Bronchial epithelial cell (primary cell): ENCODE measurements around the gene CIZ1. TPM values are rescaled to one million over a fixed set of nuclear protein-coding genes. Genes with fewer than 3 reads are reported as not detected.
A peak's percentile ranks its signal among the peaks of the same experiment; 100 is the strongest.

Experiments
- DNase-seq: peaks from one replicate; pipeline ENCODE4 v3.0.0-alpha.2; 2010; ENCODE audit warnings: low read depth
- FAIRE-seq: peaks from 2 replicates; lab custom pipeline; 2011; peaks lifted over from hg19 to GRCh38; lab: Jason Lieb, UNC
- H3K27me3 ChIP-seq: 2 replicates; pipeline ENCODE4 v1.5.1; 2011; ENCODE audit warnings: low read length; ENCODE audit not compliant: control insufficient read depth, insufficient read depth
- H3K36me3 ChIP-seq: 2 replicates; pipeline ENCODE4 v1.5.1; 2011; ENCODE audit warnings: low read length; ENCODE audit not compliant: control insufficient read depth, insufficient read depth
- H3K4me3 ChIP-seq: 2 replicates; pipeline ENCODE4 v1.5.1; 2011; ENCODE audit warnings: mild to moderate bottlenecking, low read depth, low read length, control low read depth
- total RNA-seq: library from RNA; depleted of rRNA; stranded (reverse); fragments of >200 nt; gene quantifications from 2 replicates; pipeline ENCODE4 v1.2.1, GENCODE V29; 2014
- TF ChIP-seq, protein P1 (sequence below): IDR thresholded peaks from 2 replicates; pipeline ENCODE4 v1.5.1; 2011; ENCODE audit warnings: mild to moderate bottlenecking, moderate library complexity, low read length, control low read depth, inconsistent platforms; ENCODE audit not compliant: insufficient read depth, severe bottlenecking

The CIZ1 gene
- total RNA-seq, 1 donor from 2014 or later, result 15.0 TPM

GRCh38 chr9:128168731-128169308 lies 22.6 kb downstream of the CIZ1 start:
- peaks cover 28% of the 10 kb centered on the region for H3K36me3 ChIP-seq
- DNase-seq, result no peak
- H3K27me3 ChIP-seq, result no peaks in the 10 kb centered on the region
- no peak for FAIRE-seq
- TF ChIP-seq, protein P1, sequence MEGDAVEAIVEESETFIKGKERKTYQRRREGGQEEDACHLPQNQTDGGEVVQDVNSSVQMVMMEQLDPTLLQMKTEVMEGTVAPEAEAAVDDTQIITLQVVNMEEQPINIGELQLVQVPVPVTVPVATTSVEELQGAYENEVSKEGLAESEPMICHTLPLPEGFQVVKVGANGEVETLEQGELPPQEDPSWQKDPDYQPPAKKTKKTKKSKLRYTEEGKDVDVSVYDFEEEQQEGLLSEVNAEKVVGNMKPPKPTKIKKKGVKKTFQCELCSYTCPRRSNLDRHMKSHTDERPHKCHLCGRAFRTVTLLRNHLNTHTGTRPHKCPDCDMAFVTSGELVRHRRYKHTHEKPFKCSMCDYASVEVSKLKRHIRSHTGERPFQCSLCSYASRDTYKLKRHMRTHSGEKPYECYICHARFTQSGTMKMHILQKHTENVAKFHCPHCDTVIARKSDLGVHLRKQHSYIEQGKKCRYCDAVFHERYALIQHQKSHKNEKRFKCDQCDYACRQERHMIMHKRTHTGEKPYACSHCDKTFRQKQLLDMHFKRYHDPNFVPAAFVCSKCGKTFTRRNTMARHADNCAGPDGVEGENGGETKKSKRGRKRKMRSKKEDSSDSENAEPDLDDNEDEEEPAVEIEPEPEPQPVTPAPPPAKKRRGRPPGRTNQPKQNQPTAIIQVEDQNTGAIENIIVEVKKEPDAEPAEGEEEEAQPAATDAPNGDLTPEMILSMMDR, result no peak
- H3K4me3 ChIP-seq, result no peak overlapping the region

DNA sequence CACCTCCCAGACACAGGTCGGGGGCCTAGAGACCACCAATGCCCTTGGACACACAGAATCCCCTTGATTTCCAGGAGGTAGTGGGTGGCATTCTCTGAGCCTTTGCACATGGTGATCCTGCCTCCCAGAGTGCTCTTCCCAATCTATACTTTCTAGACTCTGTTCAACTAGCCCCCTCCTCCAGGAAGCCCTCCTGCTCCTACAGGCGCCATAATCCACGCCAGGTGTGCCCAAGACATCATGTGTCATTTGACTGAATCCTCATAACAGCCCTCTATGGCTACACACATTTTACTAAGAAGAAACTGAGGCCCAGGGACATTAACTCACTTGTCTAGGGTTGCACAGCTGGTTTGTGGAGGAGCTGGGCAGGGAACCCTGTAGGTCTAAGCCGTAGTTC lies 24.2 kb downstream of the CIZ1 start:
- Histone ChIP-seq H3K4me3 (no peak overlapping the region), H3K36me3 (peaks cover 30% of the 10 kb centered on the region), H3K27me3 (no peaks in the 10 kb centered on the region)
- TF ChIP-seq, protein P1, result no peak
- no peak for DNase-seq
- no peak for FAIRE-seq

DNA sequence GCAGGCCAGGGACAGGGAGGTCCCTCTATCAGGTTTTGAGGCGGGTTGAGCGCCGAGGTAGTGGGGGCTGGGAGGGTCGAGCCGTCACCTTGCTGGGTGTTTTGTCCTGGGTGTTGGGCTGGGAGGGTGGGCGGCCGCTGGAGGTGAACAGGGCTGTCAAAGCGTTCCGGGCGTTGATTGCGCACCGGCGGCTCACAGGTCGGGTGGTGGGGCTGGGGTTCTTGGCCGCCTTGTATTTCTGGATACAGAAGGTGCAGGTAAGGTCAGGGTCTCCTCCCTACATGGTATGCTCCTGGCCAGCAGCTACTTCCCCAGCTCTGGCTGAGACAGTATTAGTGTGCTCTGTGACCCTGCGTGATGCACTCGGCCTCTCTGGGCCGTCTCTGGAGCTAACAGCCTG lies 25.2 kb downstream of the CIZ1 start:
- FAIRE-seq (no peak), DNase-seq (no peak)
- Histone ChIP-seq H3K27me3 (no peaks in the 10 kb centered on the region), H3K36me3 (peaks cover 31% of the 10 kb centered on the region), H3K4me3 (no peak overlapping the region)
- TF ChIP-seq, protein P1, result no peak

GRCh38 chr9:128164307-128164885 lies 27.0 kb downstream of the CIZ1 start:
- TF ChIP-seq, protein P1, result no peak
- peaks cover 26% of the 10 kb centered on the region for H3K36me3 ChIP-seq
- peak; percentile 41 for DNase-seq
- H3K27me3 ChIP-seq, result no peaks in the 10 kb centered on the region
- FAIRE-seq, result no peak
- H3K4me3 ChIP-seq, result no peak overlapping the region

GRCh38 chr9:128163523-128164306 lies 27.7 kb downstream of the CIZ1 start:
- no peak for FAIRE-seq
- TF ChIP-seq, protein P1, result no peak
- peaks cover 20% of the 10 kb centered on the region for H3K36me3 ChIP-seq
- no peak overlapping the region for H3K4me3 ChIP-seq
- DNase-seq, result peak; percentile 44
- no peaks in the 10 kb centered on the region for H3K27me3 ChIP-seq
